Upper lobe of left lung (tissue), 4 donors: ENCODE data around the gene DVL2.

Experiments
- CTCF ChIP-seq, 6 experiments: fragments of 450-650 bp in 4 of 6; fragments of 200-600 bp in 2 of 6; sonication (generic) in 2 of 6; IDR thresholded peaks; one replicate each; pipeline ENCODE4 v1.5.1; 2016 to 2019; ENCODE audit warnings: antibody characterized with exemption in 6 of 6
- EP300 ChIP-seq, 4 donors: sonication (generic); formaldehyde crosslinking; IDR thresholded peaks; one replicate each; pipeline ENCODE4 v1.5.1; 2017; ENCODE audit warnings: antibody characterized with exemption in 4 of 4, control low read depth in 2 of 4
- POLR2A ChIP-seq, 4 donors: fragments of 450-650 bp; IDR thresholded peaks; one replicate each; pipeline ENCODE4 v1.5.1; 2016 to 2017; ENCODE audit warnings: antibody characterized with exemption in 4 of 4, mild to moderate bottlenecking in 2 of 4
- POLR2AphosphoS5 ChIP-seq, 2 donors: sonication (generic); formaldehyde crosslinking; IDR thresholded peaks; one replicate each; pipeline ENCODE4 v1.5.1; 2017; ENCODE audit warnings: antibody characterized with exemption in 2 of 2

GRCh38 chr17:7176841-7177190, 57.5 kb downstream of the DVL2 start:
- no peak for TF ChIP-seq CTCF (IDR thresholded peaks at IDR 0.05)
- TF ChIP-seq EP300 (IDR thresholded peaks at IDR 0.05), result no peak
- no peak for TF ChIP-seq POLR2A (IDR thresholded peaks at IDR 0.05)
- no peak for TF ChIP-seq POLR2AphosphoS5 (IDR thresholded peaks at IDR 0.05)
